Left lung (tissue), 10 donors: ENCODE results near the gene ZNF284. TPM values are rescaled to one million over a fixed set of nuclear protein-coding genes. Genes with fewer than 3 reads are reported as not detected.

ENCODE experiments used
- ATAC-seq: fragments of 200-7000 bp; cut with Tn5 transposase; one replicate; pipeline ENCODE4 v1.9.1; 2020; ENCODE audit warnings: moderate library complexity
- DNase-seq, 4 donors: peaks; one replicate each; pipeline ENCODE4 v3.0.0-alpha.2; 2013 to 2020
- H3K27ac ChIP-seq, 2 donors: fragments of 200-600 bp; sonication (generic) in 1 of 2; one replicate each; pipeline versions ENCODE4 v1.5.0 to v1.8.0; 2020 to 2021
- H3K27me3 ChIP-seq, 2 donors: fragments of 200-600 bp; sonication (generic) in 1 of 2; one replicate each; pipeline versions ENCODE4 v1.5.0 to v1.8.0; 2020 to 2021
- H3K36me3 ChIP-seq, 2 donors: fragments of 200-600 bp; sonication (generic) in 1 of 2; one replicate each; pipeline versions ENCODE4 v1.5.0 to v1.8.0; 2020 to 2021
- H3K4me1 ChIP-seq, 2 donors: fragments of 200-600 bp; one replicate each; pipeline ENCODE4 v1.8.0; 2021
- H3K4me3 ChIP-seq, 2 donors: fragments of 200-600 bp; sonication (generic) in 1 of 2; one replicate each; pipeline versions ENCODE4 v1.5.0 to v1.8.0; 2020 to 2021; ENCODE audit warnings: mild to moderate bottlenecking in 1 of 2
- H3K9me3 ChIP-seq, 2 donors: fragments of 200-600 bp; sonication (generic) in 1 of 2; one replicate each; pipeline versions ENCODE4 v1.5.0 to v1.8.0; 2020 to 2021
- intact Hi-C, 2 donors: fragments of 100-400 bp; cut with DNase I; formaldehyde crosslinking; loops; one replicate each; pipeline versions ENCODE4 v1.11.2 to v1.14.2; 2022
- polyA plus RNA-seq, 6 donors: library from polyadenylated mRNA; unstranded; fragments of 120-200 nt; gene quantifications; one replicate each; pipeline ENCODE4 v1.2.1, GENCODE V29; 2013; ENCODE audit not compliant: insufficient read length in 6 of 6
- total RNA-seq, 2 donors: library from RNA; stranded (reverse); fragmentation: NEBNext Ultra II Directional; extraction: Animal tissue kit (Norgen Biotek cat#: 25700); gene quantifications; one replicate each; pipeline ENCODE4 v1.2.1, GENCODE V29; 2021
- TF ChIP-seq, protein P1 (sequence below), 2 donors: fragments of 200-600 bp; sonication (generic) in 1 of 2; IDR thresholded peaks; one replicate each; pipeline versions ENCODE4 v1.5.0 to v1.8.0; 2021; ENCODE audit warnings: antibody characterized with exemption in 2 of 2
- donor health status: DM: no; HTN: yes; CAD: no.
- donor health status: DM: no; HTN: no; CAD: no.

Gene ZNF284
- total and polyA plus RNA-seq, 8 donors: 2.4 to 9.9 (median 6.9) TPM

DNA sequence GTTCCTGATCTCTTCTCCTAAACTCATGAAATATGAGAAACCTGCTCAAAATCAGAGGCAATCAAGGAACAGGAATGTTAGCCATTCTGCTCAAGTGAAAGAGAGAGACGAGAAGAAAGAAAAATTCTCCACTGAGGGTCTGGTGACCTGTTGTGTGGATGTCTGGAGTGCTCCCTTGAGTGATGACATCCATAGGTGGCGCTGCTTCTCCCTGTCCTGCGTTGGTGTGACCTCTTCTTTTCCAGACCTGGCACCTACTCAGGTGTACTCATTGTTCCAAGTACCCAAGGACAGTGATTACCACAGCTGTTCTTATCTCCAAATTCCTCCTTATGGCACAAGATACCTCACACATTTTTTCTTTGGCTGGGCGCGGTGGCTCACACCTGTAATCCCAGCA is 16.1 kb upstream of the ZNF284 start:
- no peak overlapping the region for H3K27ac ChIP-seq
- DNase-seq: no peak
- intact Hi-C loops: no loop called here
- H3K27me3 ChIP-seq: no peaks in the 10 kb centered on the region
- H3K4me1 ChIP-seq: peaks cover 7 to 16% of the 10 kb centered on the region in 2 donors
- no peak for ATAC-seq
- TF ChIP-seq, protein P1, sequence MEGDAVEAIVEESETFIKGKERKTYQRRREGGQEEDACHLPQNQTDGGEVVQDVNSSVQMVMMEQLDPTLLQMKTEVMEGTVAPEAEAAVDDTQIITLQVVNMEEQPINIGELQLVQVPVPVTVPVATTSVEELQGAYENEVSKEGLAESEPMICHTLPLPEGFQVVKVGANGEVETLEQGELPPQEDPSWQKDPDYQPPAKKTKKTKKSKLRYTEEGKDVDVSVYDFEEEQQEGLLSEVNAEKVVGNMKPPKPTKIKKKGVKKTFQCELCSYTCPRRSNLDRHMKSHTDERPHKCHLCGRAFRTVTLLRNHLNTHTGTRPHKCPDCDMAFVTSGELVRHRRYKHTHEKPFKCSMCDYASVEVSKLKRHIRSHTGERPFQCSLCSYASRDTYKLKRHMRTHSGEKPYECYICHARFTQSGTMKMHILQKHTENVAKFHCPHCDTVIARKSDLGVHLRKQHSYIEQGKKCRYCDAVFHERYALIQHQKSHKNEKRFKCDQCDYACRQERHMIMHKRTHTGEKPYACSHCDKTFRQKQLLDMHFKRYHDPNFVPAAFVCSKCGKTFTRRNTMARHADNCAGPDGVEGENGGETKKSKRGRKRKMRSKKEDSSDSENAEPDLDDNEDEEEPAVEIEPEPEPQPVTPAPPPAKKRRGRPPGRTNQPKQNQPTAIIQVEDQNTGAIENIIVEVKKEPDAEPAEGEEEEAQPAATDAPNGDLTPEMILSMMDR (IDR thresholded peaks at IDR 0.05): no peak
- peaks cover 0 to 57% of the 10 kb centered on the region in 2 donors for H3K36me3 ChIP-seq
- peaks cover 0 to 54% of the 10 kb centered on the region in 2 donors for H3K9me3 ChIP-seq
- no peak overlapping the region for H3K4me3 ChIP-seq

DNA sequence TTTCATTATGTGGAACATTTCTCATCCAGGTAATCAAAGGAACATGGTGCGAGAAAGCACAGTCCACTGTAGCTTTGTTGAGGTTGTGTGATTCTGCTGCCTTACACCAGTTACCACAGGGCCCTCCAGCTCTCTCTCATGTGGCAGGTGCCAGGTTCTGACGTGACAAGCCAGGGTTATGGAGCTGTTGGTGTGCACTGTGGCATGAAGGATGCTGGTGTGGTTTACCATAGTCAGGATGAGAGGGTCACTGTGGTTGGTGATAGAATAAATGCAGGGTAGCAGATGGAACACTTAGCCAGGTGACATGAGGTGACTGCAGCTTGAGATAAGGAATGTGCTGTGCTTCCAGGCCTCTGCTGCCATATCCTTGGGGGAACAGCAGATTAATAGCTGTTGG is 12.7 kb upstream of the ZNF284 start:
- H3K27me3 ChIP-seq: no peaks in the 10 kb centered on the region
- H3K27ac ChIP-seq: no peak overlapping the region
- ATAC-seq (no peak), DNase-seq (no peak)
- H3K36me3 ChIP-seq: peaks cover 0 to 90% of the 10 kb centered on the region in 2 donors
- intact Hi-C loops: no loop called here
- no peak overlapping the region for H3K4me3 ChIP-seq
- H3K9me3 ChIP-seq: peaks cover under 1 to 78% of the 10 kb centered on the region in 2 donors
- H3K4me1 ChIP-seq: no peaks in the 10 kb centered on the region
- TF ChIP-seq, protein P1 (IDR thresholded peaks at IDR 0.05): no peak

DNA sequence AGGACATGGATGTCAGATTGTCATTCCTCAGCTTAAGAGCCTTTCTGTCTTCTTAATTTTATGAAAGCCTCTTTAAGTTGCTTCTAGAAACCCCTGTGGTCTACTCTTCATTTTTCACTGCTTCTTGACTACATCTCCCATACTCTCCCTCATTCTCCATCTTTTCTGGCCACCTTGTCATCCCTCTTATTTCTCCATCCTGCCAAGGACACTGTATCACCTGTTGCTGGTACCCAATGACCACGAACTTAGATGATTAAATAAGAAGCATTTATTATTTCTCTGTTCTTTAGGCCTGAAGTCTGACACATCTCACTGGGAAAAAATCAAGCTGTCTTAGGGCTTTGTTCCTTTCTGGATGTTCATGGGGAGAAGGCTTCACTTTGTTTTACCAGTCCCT is 10.9 kb upstream of the ZNF284 start:
- ATAC-seq (no peak), DNase-seq (no peak)
- Histone ChIP-seq H3K27me3 (no peaks in the 10 kb centered on the region), H3K4me1 (no peaks in the 10 kb centered on the region), H3K27ac (no peak overlapping the region), H3K4me3 (no peak overlapping the region), H3K9me3 (peaks cover 2 to 78% of the 10 kb centered on the region in 2 donors), H3K36me3 (peaks cover 0 to 96% of the 10 kb centered on the region in 2 donors)
- TF ChIP-seq, protein P1 (IDR thresholded peaks at IDR 0.05): no peak
- intact Hi-C loops: no loop called here

DNA sequence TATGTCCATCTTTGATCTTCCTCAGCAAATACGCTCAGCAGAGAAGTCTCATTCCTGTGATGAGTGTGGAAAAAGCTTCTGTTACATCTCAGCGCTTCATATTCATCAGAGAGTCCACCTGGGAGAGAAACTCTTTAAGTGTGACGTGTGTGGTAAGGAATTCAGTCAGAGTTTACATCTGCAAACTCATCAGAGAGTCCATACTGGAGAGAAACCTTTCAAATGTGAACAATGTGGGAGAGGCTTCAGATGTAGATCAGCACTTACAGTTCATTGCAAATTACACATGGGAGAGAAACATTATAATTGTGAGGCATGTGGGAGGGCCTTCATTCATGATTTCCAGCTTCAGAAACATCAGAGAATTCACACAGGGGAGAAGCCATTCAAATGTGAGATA is 5.7 kb upstream of the ZNF284 start:
- DNase-seq (no peak), ATAC-seq (no peak)
- Histone ChIP-seq H3K4me3 (no peak overlapping the region), H3K36me3 (peaks cover 0 to 65% of the 10 kb centered on the region in 2 donors), H3K27ac (no peak overlapping the region), H3K9me3 (peaks cover 2 to 96% of the 10 kb centered on the region in 2 donors), H3K27me3 (no peaks in the 10 kb centered on the region), H3K4me1 (peaks cover 0 to 1% of the 10 kb centered on the region in 2 donors)
- TF ChIP-seq, protein P1 (IDR thresholded peaks at IDR 0.05): no peak
- intact Hi-C loops: no loop called here

DNA sequence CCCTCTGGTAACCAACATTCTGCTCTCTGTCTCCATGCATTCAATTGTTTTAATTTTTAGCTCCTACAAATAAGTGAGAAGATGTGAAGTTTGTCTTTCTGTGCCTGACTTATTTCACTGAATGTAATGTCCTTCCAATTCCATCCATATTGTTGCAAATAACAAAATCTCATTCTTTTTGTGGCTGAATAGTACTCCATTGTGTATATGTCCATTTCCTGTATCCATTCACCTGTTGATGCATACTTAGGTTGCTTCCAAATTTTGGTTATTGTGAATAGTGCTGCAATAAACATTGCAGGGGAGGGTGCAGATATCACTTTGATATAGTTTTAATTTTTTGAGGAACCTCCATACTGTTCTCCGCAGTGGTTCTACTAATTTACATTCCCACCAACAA is 2.5 kb upstream of the ZNF284 start:
- TF ChIP-seq, protein P1 (IDR thresholded peaks at IDR 0.05): no peak
- ATAC-seq: no peak
- Histone ChIP-seq H3K9me3 (peaks cover under 1 to 71% of the 10 kb centered on the region in 2 donors), H3K36me3 (peaks cover 0 to 34% of the 10 kb centered on the region in 2 donors), H3K4me3 (no peak overlapping the region), H3K4me1 (peaks cover 5 to 17% of the 10 kb centered on the region in 2 donors), H3K27ac (no peak overlapping the region), H3K27me3 (no peaks in the 10 kb centered on the region)
- DNase-seq: no peak
- intact Hi-C loops: no loop called here
